Thoracic aorta (tissue), 2 donors: ENCODE data around the gene CLIP4. TPM values are rescaled to one million over a fixed set of nuclear protein-coding genes. Genes with fewer than 3 reads are reported as not detected.

Experiments
- ATAC-seq: fragments of 150-250 bp; one replicate; pipeline ENCODE4 v1.8.0; 2017; ENCODE audit warnings: low read depth; ENCODE audit not compliant: insufficient number of reproducible peaks, low FRiP score
- DNase-seq: peaks from one replicate; pipeline ENCODE4 v3.0.0-alpha.2; 2020; ENCODE audit warnings: low spot score
- H3K27ac ChIP-seq, 2 donors: fragments of 200-600 bp; sonication (generic); 1 replicate in 1 of 2; 2 replicates in 1 of 2; pipeline ENCODE4 v1.5.1; 2016; ENCODE audit warnings: mild to moderate bottlenecking in 2 of 2, moderate library complexity in 2 of 2
- H3K27me3 ChIP-seq: fragments of 200-600 bp; sonication (generic); replicated peaks from 2 replicates; pipeline ENCODE4 v1.6.0; 2016; ENCODE audit warnings: mild to moderate bottlenecking; ENCODE audit not compliant: insufficient read depth
- H3K36me3 ChIP-seq: fragments of 200-600 bp; sonication (generic); one replicate; pipeline ENCODE4 v1.5.1; 2016
- H3K4me1 ChIP-seq, 2 donors: fragments of 200-600 bp; sonication (generic); 1 replicate in 1 of 2; 2 replicates in 1 of 2; pipeline versions ENCODE4 v1.5.1 to v1.6.0; 2016; ENCODE audit warnings: low read depth in 2 of 2, mild to moderate bottlenecking in 1 of 2; ENCODE audit not compliant: control insufficient read depth in 1 of 2
- H3K4me3 ChIP-seq: fragments of 200-600 bp; sonication (generic); 2 replicates; pipeline ENCODE4 v1.5.1; 2016; ENCODE audit warnings: mild to moderate bottlenecking
- H3K9me3 ChIP-seq: fragments of 200-600 bp; sonication (generic); 2 replicates; pipeline ENCODE4 v1.5.1; 2016
- CTCF ChIP-seq: fragments of 200-600 bp; sonication (generic); IDR thresholded peaks from one replicate; pipeline ENCODE4 v1.5.1; 2019; ENCODE audit warnings: antibody characterized with exemption
- total RNA-seq, 2 donors: library from RNA; depleted of rRNA; stranded (reverse); fragments of >200 nt; gene quantifications; one replicate each; pipeline versions ENCODE4 v1.1.0 to v1.2.3, GENCODE V29; 2016

Gene CLIP4
- total RNA-seq, 2 donors from 2014 or later = 31.3 to 54.0 TPM

- no peak for ATAC-seq
- Histone ChIP-seq H3K4me3 (no peak overlapping the region), H3K9me3 (no peaks in the 10 kb centered on the region), H3K4me1 (no peaks in the 10 kb centered on the region), H3K27ac (no peak overlapping the region), H3K27me3 (no peaks in the 10 kb centered on the region), H3K36me3 (no peaks in the 10 kb centered on the region)
- no peak for DNase-seq
- TF ChIP-seq CTCF = no peak
Observed at GRCh38 chr2:29235411-29235810, 120.2 kb downstream of the CLIP4 start.

- ATAC-seq (no peak), DNase-seq (no peak)
- no peak for TF ChIP-seq CTCF
- H3K4me3 ChIP-seq = no peak overlapping the region
- H3K36me3 ChIP-seq = no peaks in the 10 kb centered on the region
- no peaks in the 10 kb centered on the region for H3K9me3 ChIP-seq
- no peaks in the 10 kb centered on the region for H3K4me1 ChIP-seq
- H3K27me3 ChIP-seq = no peaks in the 10 kb centered on the region
- no peak overlapping the region for H3K27ac ChIP-seq
Observed at GRCh38 chr2:29236074-29236473, 120.9 kb downstream of the CLIP4 start.

GRCh38 chr2:29238497-29238896 lies 123.3 kb downstream of the CLIP4 start:
- H3K36me3 ChIP-seq = no peaks in the 10 kb centered on the region
- no peak for TF ChIP-seq CTCF
- no peak overlapping the region for H3K27ac ChIP-seq
- H3K27me3 ChIP-seq = no peaks in the 10 kb centered on the region
- H3K4me1 ChIP-seq = no peaks in the 10 kb centered on the region
- ATAC-seq = no peak
- no peaks in the 10 kb centered on the region for H3K9me3 ChIP-seq
- no peak for DNase-seq
- H3K4me3 ChIP-seq = no peak overlapping the region

Other genes starting within 250 kb of the CLIP4 start
- gene TRMT61B, start 245.1 kb upstream of the CLIP4 start, total RNA-seq = 10 to 100 TPM in 1 of 2 donors, 1 to 10 TPM in 1; 6.0 to 13.6 TPM
- 10 to 100 TPM; 19.8 to 76.4 TPM for gene WDR43, start 220.7 kb upstream of the CLIP4 start, total RNA-seq
- gene TOGARAM2, start 134.1 kb upstream of the CLIP4 start, total RNA-seq = 1 to 10 TPM in 1 of 2 donors, under 1 TPM in 1; 0.49 to 2.4 TPM
- gene PCARE, start 40.9 kb upstream of the CLIP4 start, total RNA-seq = not detected